ENCODE measurements around the gene PIK3CB.

The PIK3CB gene

DNA sequence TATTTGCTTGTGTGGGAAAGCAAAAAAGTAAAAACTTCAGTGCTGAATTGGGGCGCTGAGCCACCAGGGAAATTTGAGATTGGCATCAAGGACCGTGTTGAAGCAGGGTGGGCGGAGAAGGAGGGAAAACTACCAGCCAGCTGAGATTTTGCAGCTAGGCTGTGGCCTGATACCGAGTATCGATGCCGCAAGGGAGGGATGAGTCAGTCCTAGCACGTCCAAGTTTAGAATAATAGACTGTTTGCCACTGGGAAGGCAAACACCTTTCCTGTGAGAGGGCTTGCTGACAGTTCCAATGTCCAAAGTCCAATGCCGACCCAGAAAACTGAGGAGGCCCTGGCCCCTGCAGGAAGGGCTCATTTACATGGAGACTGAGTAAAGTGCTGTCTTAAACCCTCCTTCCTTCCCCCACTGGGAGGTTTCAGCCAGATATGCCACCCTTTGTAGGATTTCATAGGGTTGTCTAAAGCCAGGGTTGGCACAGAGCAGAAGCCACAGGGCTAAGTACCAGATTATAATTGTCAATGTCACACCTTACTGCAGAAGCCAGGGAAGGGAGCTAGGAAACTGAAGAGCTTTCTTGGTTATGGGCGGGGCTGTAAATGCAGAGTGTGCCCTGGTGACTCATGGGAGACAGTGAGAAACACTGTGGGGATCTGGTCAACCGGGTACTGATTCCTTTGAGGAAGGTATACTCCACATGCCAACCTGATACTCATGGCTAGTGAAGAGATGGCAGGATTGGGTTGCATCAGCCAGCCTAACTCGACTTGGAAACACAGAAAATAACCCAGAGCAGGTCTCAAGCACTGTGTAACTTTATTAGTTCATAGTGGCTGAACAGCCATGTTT, 28.4 kb upstream of the PIK3CB start:
- TF ChIP-seq, protein P1, sequence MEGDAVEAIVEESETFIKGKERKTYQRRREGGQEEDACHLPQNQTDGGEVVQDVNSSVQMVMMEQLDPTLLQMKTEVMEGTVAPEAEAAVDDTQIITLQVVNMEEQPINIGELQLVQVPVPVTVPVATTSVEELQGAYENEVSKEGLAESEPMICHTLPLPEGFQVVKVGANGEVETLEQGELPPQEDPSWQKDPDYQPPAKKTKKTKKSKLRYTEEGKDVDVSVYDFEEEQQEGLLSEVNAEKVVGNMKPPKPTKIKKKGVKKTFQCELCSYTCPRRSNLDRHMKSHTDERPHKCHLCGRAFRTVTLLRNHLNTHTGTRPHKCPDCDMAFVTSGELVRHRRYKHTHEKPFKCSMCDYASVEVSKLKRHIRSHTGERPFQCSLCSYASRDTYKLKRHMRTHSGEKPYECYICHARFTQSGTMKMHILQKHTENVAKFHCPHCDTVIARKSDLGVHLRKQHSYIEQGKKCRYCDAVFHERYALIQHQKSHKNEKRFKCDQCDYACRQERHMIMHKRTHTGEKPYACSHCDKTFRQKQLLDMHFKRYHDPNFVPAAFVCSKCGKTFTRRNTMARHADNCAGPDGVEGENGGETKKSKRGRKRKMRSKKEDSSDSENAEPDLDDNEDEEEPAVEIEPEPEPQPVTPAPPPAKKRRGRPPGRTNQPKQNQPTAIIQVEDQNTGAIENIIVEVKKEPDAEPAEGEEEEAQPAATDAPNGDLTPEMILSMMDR (IDR thresholded peaks at IDR 0.05; ENCODE audit: insufficient read depth, low read length, missing control alignments) = no peak
- no peak overlapping the region for H3K4me3 ChIP-seq (ENCODE audit: low read depth, low read length)
- ChIA-PET CTCF (interaction anchor here (4.6 kb wide), 1 partner anchor 53 kb away, joined by 28 read pairs; no protein-coding TSS in a partner anchor), POLR2A (interaction anchor here (0.8 kb wide), 1 partner anchor 52 kb away, joined by 3 read pairs; no protein-coding TSS in a partner anchor)
- DNase-seq (ENCODE audit: low read depth, low spot score) = no peak

DNA sequence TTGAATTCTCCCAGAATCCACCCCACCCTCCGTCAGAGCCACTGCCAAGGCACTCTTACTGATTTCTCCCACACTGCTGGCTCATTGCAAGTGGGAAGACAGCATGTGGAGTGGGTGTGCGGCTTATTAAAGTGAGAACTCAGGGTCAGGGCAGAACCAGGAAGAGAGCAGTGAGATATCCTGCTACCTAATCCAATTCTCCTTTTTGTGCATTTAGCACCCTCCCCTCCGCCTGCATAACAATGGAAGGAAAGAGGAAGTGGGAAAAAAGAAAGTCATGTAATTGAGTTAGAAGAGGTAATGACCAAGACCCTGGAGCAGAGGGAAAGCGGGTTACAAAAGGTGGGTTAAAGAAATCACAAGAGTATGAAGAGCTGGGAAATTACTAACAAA, 27.8 kb upstream of the PIK3CB start:
- no peak for DNase-seq (ENCODE audit: low read depth, low spot score)
- ChIA-PET POLR2A (interaction anchor here (0.8 kb wide), 1 partner anchor 53 kb away, joined by 3 read pairs; no protein-coding TSS in a partner anchor), CTCF (interaction anchor here (4.6 kb wide), 1 partner anchor 53 kb away, joined by 28 read pairs; no protein-coding TSS in a partner anchor)
- H3K4me3 ChIP-seq (ENCODE audit: low read depth, low read length) = no peak overlapping the region
- TF ChIP-seq, protein P1 (IDR thresholded peaks at IDR 0.05; ENCODE audit: insufficient read depth, low read length, missing control alignments) = no peak

DNA sequence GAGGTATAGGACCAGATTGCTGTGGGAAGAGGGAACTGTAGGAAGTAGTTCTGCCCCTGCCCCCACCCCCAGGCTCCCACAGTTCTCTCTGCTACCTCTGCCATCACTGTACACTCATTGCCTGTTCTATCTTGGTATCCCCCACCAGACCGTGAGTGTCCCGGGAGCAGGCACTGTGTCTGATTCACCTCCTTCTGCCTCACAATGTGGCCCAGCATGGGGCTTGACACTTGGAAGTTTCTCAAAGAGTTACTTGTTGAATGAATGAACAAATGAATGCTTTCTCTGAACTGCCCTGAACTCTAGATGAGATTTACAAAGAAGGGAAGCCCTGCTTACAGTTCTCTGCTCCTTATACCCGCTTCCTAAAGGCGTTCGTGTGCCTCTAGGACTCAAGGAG, 27.1 kb upstream of the PIK3CB start:
- H3K4me3 ChIP-seq (ENCODE audit: low read depth, low read length) = no peak overlapping the region
- DNase-seq (ENCODE audit: low read depth, low spot score) = peak; percentile 7
- TF ChIP-seq, protein P1 (IDR thresholded peaks at IDR 0.05; ENCODE audit: insufficient read depth, low read length, missing control alignments) = no peak
- CTCF ChIA-PET = interaction anchor here (4.6 kb wide), 1 partner anchor 54 kb away, joined by 28 read pairs; no protein-coding TSS in a partner anchor
- POLR2A ChIA-PET = interaction anchor here (1.6 kb wide), 1 partner anchor 37 kb away, joined by 5 read pairs; no protein-coding TSS in a partner anchor

DNA sequence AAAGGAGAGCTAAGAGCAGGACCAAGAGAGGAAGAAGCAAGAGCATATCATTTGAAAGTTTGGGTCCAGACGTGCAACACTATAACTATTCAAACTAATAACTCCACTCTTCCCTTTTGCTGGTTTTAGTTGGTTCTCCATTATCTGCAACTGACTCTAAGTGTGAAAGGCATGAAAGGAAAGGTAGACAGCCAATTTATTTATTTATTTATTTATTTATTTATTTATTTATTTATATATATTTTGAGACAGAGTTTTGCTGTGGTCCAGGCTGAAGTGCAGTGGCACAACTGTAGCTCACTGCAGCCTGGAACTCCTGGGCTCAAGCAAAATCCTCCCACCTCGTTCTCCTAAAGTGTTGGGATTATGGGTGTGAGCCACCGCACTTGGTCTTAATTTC, 22.1 kb upstream of the PIK3CB start:
- ChIA-PET POLR2A (no interaction called here), CTCF (interaction anchor here (1.9 kb wide), 1 partner anchor 59 kb away, joined by 7 read pairs; no protein-coding TSS in a partner anchor)
- no peak for DNase-seq (ENCODE audit: low read depth, low spot score)
- no peak overlapping the region for H3K4me3 ChIP-seq (ENCODE audit: low read depth, low read length)
- TF ChIP-seq, protein P1 (IDR thresholded peaks at IDR 0.05; ENCODE audit: insufficient read depth, low read length, missing control alignments) = no peak

DNA sequence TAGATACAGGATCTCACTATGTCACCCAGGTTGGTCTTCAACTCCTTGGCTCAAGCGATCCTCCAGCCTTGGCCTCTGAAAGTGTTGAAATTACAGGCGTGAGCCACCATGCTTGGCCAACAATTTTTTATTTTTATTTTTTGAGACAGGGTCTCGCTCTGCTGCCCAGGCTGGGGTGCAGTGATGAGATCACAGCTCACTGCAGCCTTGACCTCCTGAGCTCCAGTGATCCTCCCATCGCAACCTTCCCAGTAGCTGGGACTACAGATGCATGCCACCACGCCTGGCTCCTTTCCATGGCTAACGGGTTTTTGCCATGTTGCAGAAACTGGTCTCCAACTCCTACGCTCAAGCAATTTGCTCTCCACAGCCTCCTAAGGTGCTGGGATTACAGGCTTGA, 20.2 kb upstream of the PIK3CB start:
- no peak overlapping the region for H3K4me3 ChIP-seq (ENCODE audit: low read depth, low read length)
- no peak for DNase-seq (ENCODE audit: low read depth, low spot score)
- ChIA-PET POLR2A (no interaction called here), CTCF (interaction anchor here (1.8 kb wide), 1 partner anchor 60 kb away, joined by 6 read pairs; no protein-coding TSS in a partner anchor)
- TF ChIP-seq, protein P1 (IDR thresholded peaks at IDR 0.05; ENCODE audit: insufficient read depth, low read length, missing control alignments) = no peak

DNA sequence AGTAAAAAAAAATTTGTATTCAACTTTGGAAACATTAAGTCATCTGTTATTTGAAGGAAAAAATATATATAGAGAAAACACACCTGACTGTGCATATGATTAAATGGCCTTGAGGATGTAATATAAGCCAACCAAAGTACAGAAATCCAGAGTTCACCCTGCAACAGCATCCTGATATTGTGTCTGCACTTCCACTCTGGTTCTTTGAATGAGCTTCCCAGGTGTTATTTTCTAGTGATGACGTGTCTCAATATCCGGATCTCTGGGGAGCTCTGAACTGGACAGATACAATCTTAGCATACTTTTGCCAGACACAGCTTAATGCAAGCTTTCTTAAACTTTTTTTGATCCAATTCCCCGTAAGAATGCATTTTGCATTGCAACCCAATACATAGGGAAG, 19.5 kb upstream of the PIK3CB start:
- TF ChIP-seq, protein P1 (IDR thresholded peaks at IDR 0.05; ENCODE audit: insufficient read depth, low read length, missing control alignments) = no peak
- DNase-seq (ENCODE audit: low read depth, low spot score) = no peak
- no peak overlapping the region for H3K4me3 ChIP-seq (ENCODE audit: low read depth, low read length)
- ChIA-PET POLR2A (no interaction called here), CTCF (interaction anchor here (1.2 to 1.8 kb wide), 2 partner anchors 61 to 69 kb away, joined by 3 to 6 read pairs; no protein-coding TSS in a partner anchor)
